PFSK-1 (cell line): ENCODE results near the gene SUPV3L1.

Experiments
- FOXP2 ChIP-seq: optimal IDR thresholded peaks from 2 replicates; pipeline ENCODE3; 2011; ENCODE audit warnings: borderline replicate concordance, control low read depth, inconsistent platforms; ENCODE audit not compliant: insufficient read depth; ENCODE audit errors: extremely low read length, extremely low read depth
- POLR2AphosphoS5 ChIP-seq: IDR thresholded peaks from 2 replicates; pipeline ENCODE4 v1.6.1; 2012; ENCODE audit warnings: low read depth, mild to moderate bottlenecking, control low read depth, low read length, moderate library complexity
- REST ChIP-seq, 2 experiments: IDR thresholded peaks; 2 replicates each; pipeline versions ENCODE4 v1.6.1 to v1.8.0; 2011 to 2012; ENCODE audit warnings: low read depth in 2 of 2, low read length in 2 of 2, control low read depth in 1 of 2, inconsistent platforms in 1 of 2, mild to moderate bottlenecking in 1 of 2, moderate library complexity in 1 of 2; ENCODE audit not compliant: insufficient read depth in 1 of 2
- SIN3A ChIP-seq: IDR thresholded peaks from 2 replicates; pipeline ENCODE4 v1.6.1; 2012; ENCODE audit warnings: mild to moderate bottlenecking, low read length, moderate library complexity, borderline replicate concordance; ENCODE audit not compliant: insufficient read depth
- TAF1 ChIP-seq: IDR thresholded peaks from 2 replicates; pipeline ENCODE4 v1.6.1; 2012; ENCODE audit warnings: low read length, control low read depth, borderline replicate concordance; ENCODE audit not compliant: insufficient read depth

SUPV3L1 gene

GRCh38 chr10:69246581-69247312, 66.7 kb downstream of the SUPV3L1 start:
- TF ChIP-seq POLR2AphosphoS5 (no peak), TAF1 (no peak), SIN3A (no peak), FOXP2 (no peak), REST (IDR thresholded peaks at IDR 0.05; ENCODE audit: insufficient read depth in 1 of 2, low read depth in 2 of 2, low read length in 2 of 2) (no peak)

GRCh38 chr10:69247313-69247710, 67.3 kb downstream of the SUPV3L1 start:
- no peak for TF ChIP-seq TAF1
- TF ChIP-seq REST (IDR thresholded peaks at IDR 0.05; ENCODE audit: insufficient read depth in 1 of 2, low read depth in 2 of 2, low read length in 2 of 2) = no peak

GRCh38 chr10:69248117-69248730, 68.2 kb downstream of the SUPV3L1 start:
- no peak for TF ChIP-seq POLR2AphosphoS5
- no peak for TF ChIP-seq REST (IDR thresholded peaks at IDR 0.05; ENCODE audit: insufficient read depth in 1 of 2, low read depth in 2 of 2, low read length in 2 of 2)
- TF ChIP-seq TAF1 = no peak
- no peak for TF ChIP-seq FOXP2
- no peak for TF ChIP-seq SIN3A

GRCh38 chr10:69250041-69250440, 70.0 kb downstream of the SUPV3L1 start:
- no peak for TF ChIP-seq POLR2AphosphoS5
- TF ChIP-seq FOXP2 = no peak
- no peak for TF ChIP-seq REST (IDR thresholded peaks at IDR 0.05; ENCODE audit: insufficient read depth in 1 of 2, low read depth in 2 of 2, low read length in 2 of 2)
- TF ChIP-seq TAF1 = no peak
- TF ChIP-seq SIN3A = no peak
